Kidney (tissue), 14 donors: ENCODE data around the gene RPS21. TPM values are rescaled to one million over a fixed set of nuclear protein-coding genes. Genes with fewer than 3 reads are reported as not detected.

ENCODE experiments used
- DNase-seq, 5 donors: peaks; one replicate each; pipeline ENCODE4 v3.0.0-alpha.2; 2013 to 2020
- FAIRE-seq: peaks from 2 replicates; lab custom pipeline; 2012; peaks lifted over from hg19 to GRCh38; lab: Jason Lieb, UNC
- H3K27ac ChIP-seq, 2 donors: one replicate each; pipeline ENCODE4 v1.7.0; 2013; ENCODE audit warnings: low read depth in 2 of 2, low read length in 2 of 2, inconsistent platforms in 1 of 2
- H3K27me3 ChIP-seq: one replicate; pipeline ENCODE4 v1.7.1; 2013; ENCODE audit warnings: low read length, inconsistent platforms; ENCODE audit not compliant: control insufficient read depth, insufficient read depth
- H3K36me3 ChIP-seq, 3 donors: one replicate each; pipeline versions ENCODE4 v1.7.0 to v1.7.1; 2013; ENCODE audit warnings: low read length in 3 of 3, control low read depth in 1 of 3, inconsistent platforms in 1 of 3; ENCODE audit not compliant: insufficient read depth in 3 of 3, control insufficient read depth in 2 of 3
- H3K4me1 ChIP-seq, 3 donors: one replicate each; pipeline versions ENCODE4 v1.7.0 to v1.7.1; 2013; ENCODE audit warnings: low read length in 3 of 3, inconsistent platforms in 1 of 3, low read depth in 1 of 3; ENCODE audit not compliant: control insufficient read depth in 2 of 3, insufficient read depth in 2 of 3
- H3K4me3 ChIP-seq, 3 donors: one replicate each; pipeline versions ENCODE4 v1.7.0 to v1.8.1; 2013; ENCODE audit warnings: low read length in 3 of 3, control low read depth in 1 of 3, inconsistent platforms in 1 of 3
- H3K9ac ChIP-seq, 3 donors: one replicate each; pipeline versions ENCODE4 v1.7.0 to v1.7.1; 2013; ENCODE audit warnings: low read length in 3 of 3, control low read depth in 1 of 3, inconsistent platforms in 1 of 3
- H3K9me3 ChIP-seq, 3 donors: one replicate each; pipeline versions ENCODE4 v1.7.0 to v1.7.1; 2013; ENCODE audit warnings: low read length in 3 of 3, control low read depth in 1 of 3, inconsistent platforms in 1 of 3; ENCODE audit not compliant: control insufficient read depth in 2 of 3, insufficient read depth in 1 of 3
- intact Hi-C: fragments of 100-400 bp; cut with DNase I; formaldehyde crosslinking; loops from one replicate; pipeline ENCODE4 v1.11.1; 2022
- polyA plus RNA-seq: library from polyadenylated mRNA; stranded (reverse); fragments of 350-450 nt; fragmentation: Illumina TruSeq; extraction: RNeasy Lipid Tissue Mini Kit (QIAGEN cat#74804); gene quantifications from one replicate; pipeline ENCODE4 v1.2.3, GENCODE V29; 2014; ENCODE audit warnings: low read depth, low replicate concordance; ENCODE audit not compliant: insufficient read depth
- total RNA-seq: library from RNA; stranded (reverse); fragmentation: NEBNext Ultra II Directional; extraction: Animal tissue kit (Norgen Biotek cat#: 25700); gene quantifications from one replicate; pipeline ENCODE4 v1.2.1, GENCODE V29; 2021
- TF ChIP-seq, protein P1 (sequence below): IDR thresholded peaks from 3 replicates; pipeline ENCODE4 v1.5.1; 2012; ENCODE audit warnings: mild to moderate bottlenecking, moderate library complexity, borderline replicate concordance; ENCODE audit not compliant: insufficient read depth; ENCODE audit errors: extremely low read depth
- donor health status: control.
- donor health status: control.
- donor health status: control.
- donor health status: control.
- donor health status: control.
- donor health status: DM: yes; HTN: yes; CAD: no.
- donor health status: Normal renal cell carcinoma (clear cell type).

The RPS21 gene
- total and polyA plus RNA-seq, 2 donors from 2014 or later: 1,221 to 2,336 TPM

DNA sequence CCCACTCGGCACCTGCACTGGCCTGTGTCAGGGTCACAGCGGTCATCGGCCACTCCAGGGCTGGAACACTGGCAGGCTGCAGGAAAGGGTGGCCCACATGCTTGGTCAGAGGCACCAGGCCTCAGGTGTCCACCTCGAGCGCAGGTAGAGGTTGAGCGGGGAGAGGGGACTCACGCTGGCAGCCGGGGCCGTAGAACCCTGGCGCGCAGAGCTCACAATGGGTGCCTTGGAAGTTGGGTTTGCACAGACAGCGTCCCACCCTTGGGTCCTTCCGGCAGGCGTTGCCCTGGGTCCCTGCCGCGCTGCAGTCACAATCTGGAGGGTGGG is 48.6 kb upstream of the RPS21 start:
- H3K36me3 ChIP-seq: peaks cover 3 to 41% (median 31%) of the 10 kb centered on the region in 3 donors
- no peak for DNase-seq

DNA sequence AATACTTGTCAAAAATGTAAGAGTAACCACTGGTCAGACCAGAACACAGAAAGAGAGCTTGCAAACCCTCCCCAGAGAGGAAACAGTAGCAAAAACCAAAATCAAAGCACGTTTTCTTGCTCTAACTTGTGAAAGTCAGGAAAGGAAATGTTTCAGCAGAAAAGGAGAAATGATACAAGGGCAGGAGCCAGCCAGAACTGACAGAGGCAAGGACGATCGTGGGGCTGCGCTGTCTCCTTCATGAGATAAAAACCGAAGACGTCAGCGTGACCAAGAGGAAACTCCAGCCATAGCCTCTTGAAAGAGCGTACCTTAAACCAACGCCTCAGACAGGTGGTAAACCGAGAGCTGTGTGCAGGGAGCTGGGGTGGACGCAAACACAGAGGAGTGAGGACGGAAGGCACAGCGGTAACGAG is 47.2 kb upstream of the RPS21 start:
- TF ChIP-seq, protein P1, sequence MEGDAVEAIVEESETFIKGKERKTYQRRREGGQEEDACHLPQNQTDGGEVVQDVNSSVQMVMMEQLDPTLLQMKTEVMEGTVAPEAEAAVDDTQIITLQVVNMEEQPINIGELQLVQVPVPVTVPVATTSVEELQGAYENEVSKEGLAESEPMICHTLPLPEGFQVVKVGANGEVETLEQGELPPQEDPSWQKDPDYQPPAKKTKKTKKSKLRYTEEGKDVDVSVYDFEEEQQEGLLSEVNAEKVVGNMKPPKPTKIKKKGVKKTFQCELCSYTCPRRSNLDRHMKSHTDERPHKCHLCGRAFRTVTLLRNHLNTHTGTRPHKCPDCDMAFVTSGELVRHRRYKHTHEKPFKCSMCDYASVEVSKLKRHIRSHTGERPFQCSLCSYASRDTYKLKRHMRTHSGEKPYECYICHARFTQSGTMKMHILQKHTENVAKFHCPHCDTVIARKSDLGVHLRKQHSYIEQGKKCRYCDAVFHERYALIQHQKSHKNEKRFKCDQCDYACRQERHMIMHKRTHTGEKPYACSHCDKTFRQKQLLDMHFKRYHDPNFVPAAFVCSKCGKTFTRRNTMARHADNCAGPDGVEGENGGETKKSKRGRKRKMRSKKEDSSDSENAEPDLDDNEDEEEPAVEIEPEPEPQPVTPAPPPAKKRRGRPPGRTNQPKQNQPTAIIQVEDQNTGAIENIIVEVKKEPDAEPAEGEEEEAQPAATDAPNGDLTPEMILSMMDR: no peak
- Histone ChIP-seq H3K36me3 (peaks cover 3 to 41% (median 28%) of the 10 kb centered on the region in 3 donors), H3K9ac (no peak overlapping the region), H3K27ac (no peak overlapping the region), H3K27me3 (no peaks in the 10 kb centered on the region), H3K4me3 (no peak overlapping the region), H3K4me1 (no peaks in the 10 kb centered on the region), H3K9me3 (no peaks in the 10 kb centered on the region)
- FAIRE-seq (no peak), DNase-seq (no peak)
- intact Hi-C loops: no loop called here

More for the DNA sequence above, 48.6 kb upstream of the RPS21 start:
- TF ChIP-seq, protein P1: no peak
- no peak overlapping the region for H3K27ac ChIP-seq
- intact Hi-C loops: no loop called here
- H3K9ac ChIP-seq: no peak overlapping the region
- no peaks in the 10 kb centered on the region for H3K9me3 ChIP-seq
- H3K4me3 ChIP-seq: no peak overlapping the region
- no peaks in the 10 kb centered on the region for H3K27me3 ChIP-seq
- FAIRE-seq: no peak
- H3K4me1 ChIP-seq: no peaks in the 10 kb centered on the region

DNA sequence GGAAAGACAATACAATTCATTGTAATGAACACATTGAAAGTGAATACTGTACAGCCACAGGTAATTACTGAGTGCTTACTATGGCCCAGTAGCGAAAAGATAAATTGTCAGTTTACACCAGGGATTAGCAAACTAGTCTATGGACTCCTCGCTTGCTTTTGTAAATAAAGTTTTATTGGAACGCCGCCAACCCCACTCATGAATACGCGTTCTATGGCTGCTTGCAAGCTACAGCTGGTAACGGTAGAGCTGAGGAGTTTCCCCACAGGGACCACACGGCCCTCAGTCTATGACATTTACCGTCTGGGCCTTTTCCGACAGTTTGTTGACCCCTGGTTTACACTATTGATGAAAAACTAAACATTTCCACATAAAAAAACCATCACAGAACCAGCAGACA is 44.0 kb upstream of the RPS21 start:
- no peak overlapping the region for H3K27ac ChIP-seq
- no peak overlapping the region for H3K9ac ChIP-seq
- H3K4me1 ChIP-seq: no peaks in the 10 kb centered on the region
- peaks cover 0 to 33% (median 13%) of the 10 kb centered on the region in 3 donors for H3K36me3 ChIP-seq
- H3K4me3 ChIP-seq: no peak overlapping the region
- no peak for DNase-seq
- TF ChIP-seq, protein P1: no peak
- intact Hi-C loops: no loop called here
- no peaks in the 10 kb centered on the region for H3K9me3 ChIP-seq
- H3K27me3 ChIP-seq: no peaks in the 10 kb centered on the region
- no peak for FAIRE-seq

DNA sequence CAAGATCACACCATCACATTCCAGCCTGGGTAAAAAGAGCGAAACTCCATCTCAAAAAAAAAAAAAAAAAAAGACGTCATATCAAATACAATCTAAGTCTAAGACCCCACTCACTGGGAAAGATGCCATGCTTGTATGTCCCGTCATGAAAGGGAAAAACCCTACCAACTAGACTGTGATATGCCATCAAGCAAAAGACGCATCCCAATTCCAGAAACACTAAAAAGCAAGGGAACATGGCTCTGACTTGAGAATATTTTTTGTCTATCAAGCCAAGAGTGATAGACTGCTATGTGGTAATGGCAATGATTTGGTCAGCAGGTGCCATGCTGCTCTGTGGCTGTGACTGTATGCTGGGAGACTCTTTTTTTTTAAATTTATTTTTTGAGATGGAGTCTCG is 42.8 kb upstream of the RPS21 start:
- Histone ChIP-seq H3K4me1 (no peaks in the 10 kb centered on the region), H3K4me3 (no peak overlapping the region), H3K9me3 (no peaks in the 10 kb centered on the region), H3K27ac (no peak overlapping the region), H3K36me3 (peaks cover 0 to 34% (median 8%) of the 10 kb centered on the region in 3 donors), H3K27me3 (no peaks in the 10 kb centered on the region), H3K9ac (peak overlapping the region in 1 of 3 donors; percentile 19)
- TF ChIP-seq, protein P1: no peak
- DNase-seq (no peak), FAIRE-seq (no peak)
- intact Hi-C loops: no loop called here
